HUES48 (cell line): ENCODE measurements around the gene BTBD16.

Experiments used
- H3K27ac ChIP-seq: one replicate; pipeline ENCODE4 v1.7.0; 2013; ENCODE audit warnings: low read depth, low read length, inconsistent platforms
- H3K27me3 ChIP-seq: 2 replicates; pipeline ENCODE4 v1.6.1; 2013; ENCODE audit warnings: mild to moderate bottlenecking, low read length; ENCODE audit not compliant: control insufficient read depth, insufficient read depth
- H3K36me3 ChIP-seq: 2 replicates; pipeline ENCODE4 v1.6.1; 2013; ENCODE audit warnings: low read length; ENCODE audit not compliant: control insufficient read depth, insufficient read depth
- H3K4me1 ChIP-seq: 2 replicates; pipeline ENCODE4 v1.6.1; 2013; ENCODE audit warnings: mild to moderate bottlenecking, low read length; ENCODE audit not compliant: control insufficient read depth, insufficient read depth
- H3K4me3 ChIP-seq: 2 replicates; pipeline ENCODE4 v1.5.1; 2013; ENCODE audit warnings: mild to moderate bottlenecking, low read depth, low read length
- H3K9ac ChIP-seq: 2 replicates; pipeline ENCODE4 v1.6.1; 2013; ENCODE audit warnings: mild to moderate bottlenecking, low read depth, low read length, moderate library complexity
- H3K9me3 ChIP-seq: 2 replicates; pipeline ENCODE4 v1.6.1; 2013; ENCODE audit warnings: low read length; ENCODE audit not compliant: control insufficient read depth, insufficient read depth

Gene BTBD16

DNA sequence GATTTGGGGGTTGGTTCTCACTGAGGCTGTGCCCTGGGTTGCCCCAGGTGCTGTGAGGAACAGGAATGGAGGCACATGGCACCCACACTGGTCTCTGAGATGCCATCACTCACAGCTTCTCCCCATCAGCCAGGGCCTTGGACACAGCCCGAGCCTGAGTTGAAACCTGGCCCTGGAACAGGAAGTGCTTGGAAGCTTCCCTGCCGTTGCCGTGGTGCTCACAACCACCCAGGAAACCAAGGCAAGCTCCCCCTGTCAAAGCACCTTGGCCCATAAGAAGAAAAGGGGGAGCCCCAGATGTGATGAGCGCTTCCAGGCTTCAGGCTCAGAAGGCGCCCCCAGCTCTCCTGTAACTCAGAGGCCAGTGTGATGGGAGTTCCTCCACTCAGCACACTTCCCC, at the start of gene BTBD16:
Gene BTBD16, plus strand, starts transcription at position 221 of the 400 bp plus-strand sequence. CDS start 3,786 bp downstream, outside the sequence.
- no peak within 1 kb of the TSS for H3K9ac ChIP-seq
- H3K27ac ChIP-seq: no peak within 1 kb of the TSS
- H3K4me3 ChIP-seq: no peak within 1 kb of the TSS
- peaks cover 11% of the 10 kb centered on the region; the same call in 1 of the 2 replicates for H3K36me3 ChIP-seq
- no peaks in the 10 kb centered on the region for H3K9me3 ChIP-seq
- H3K4me1 ChIP-seq: no peaks in the 10 kb centered on the region
- H3K27me3 ChIP-seq: no peaks in the 10 kb centered on the region

DNA sequence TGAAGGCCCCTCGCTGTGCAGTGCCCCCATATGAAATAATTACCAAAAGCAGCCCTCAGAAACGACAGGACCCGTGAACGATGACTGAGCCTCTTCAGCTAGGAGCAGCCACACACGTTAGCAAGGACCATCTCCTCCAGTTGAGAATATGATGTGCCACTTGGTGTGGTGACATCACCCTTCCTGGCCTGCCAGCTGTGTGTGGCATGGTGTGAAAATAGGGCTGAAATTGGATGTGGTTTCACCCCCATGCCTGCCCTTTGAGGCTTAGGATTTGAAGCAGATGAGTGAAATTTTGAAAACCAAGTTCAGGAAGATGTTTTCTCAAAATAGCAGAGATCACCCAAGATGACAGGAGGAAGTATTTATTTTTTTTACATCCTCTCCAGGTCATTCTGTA, 49.1 kb upstream of the BTBD16 start:
- H3K27ac ChIP-seq: no peak overlapping the region
- no peaks in the 10 kb centered on the region for H3K9me3 ChIP-seq
- H3K36me3 ChIP-seq: peaks cover 94% of the 10 kb centered on the region
- no peak overlapping the region for H3K9ac ChIP-seq
- no peaks in the 10 kb centered on the region for H3K4me1 ChIP-seq
- H3K4me3 ChIP-seq: no peak overlapping the region
- no peaks in the 10 kb centered on the region for H3K27me3 ChIP-seq

DNA sequence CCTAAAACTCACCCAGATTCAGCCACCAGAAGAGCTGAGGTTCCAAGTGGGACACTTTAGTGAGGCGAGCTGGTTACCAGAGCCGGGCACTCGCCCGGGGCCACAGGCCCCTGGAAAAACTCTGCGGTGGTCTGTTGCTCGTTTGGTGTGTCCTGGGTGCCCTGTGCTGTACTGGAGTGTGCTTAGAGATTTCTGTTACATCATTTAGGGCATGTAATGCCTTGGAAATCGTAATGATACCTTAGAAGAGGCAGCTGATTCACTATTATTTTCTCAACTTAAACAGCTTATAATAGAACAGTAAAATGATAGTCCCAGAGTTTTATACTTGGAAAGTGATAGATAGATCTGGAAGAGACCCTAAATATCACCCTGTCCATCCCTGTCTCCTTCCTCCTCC, 48.5 kb upstream of the BTBD16 start:
- H3K27ac ChIP-seq: no peak overlapping the region
- no peaks in the 10 kb centered on the region for H3K9me3 ChIP-seq
- no peak overlapping the region for H3K4me3 ChIP-seq
- H3K4me1 ChIP-seq: no peaks in the 10 kb centered on the region
- H3K9ac ChIP-seq: no peak overlapping the region
- H3K27me3 ChIP-seq: no peaks in the 10 kb centered on the region
- peaks cover 94% of the 10 kb centered on the region for H3K36me3 ChIP-seq

DNA sequence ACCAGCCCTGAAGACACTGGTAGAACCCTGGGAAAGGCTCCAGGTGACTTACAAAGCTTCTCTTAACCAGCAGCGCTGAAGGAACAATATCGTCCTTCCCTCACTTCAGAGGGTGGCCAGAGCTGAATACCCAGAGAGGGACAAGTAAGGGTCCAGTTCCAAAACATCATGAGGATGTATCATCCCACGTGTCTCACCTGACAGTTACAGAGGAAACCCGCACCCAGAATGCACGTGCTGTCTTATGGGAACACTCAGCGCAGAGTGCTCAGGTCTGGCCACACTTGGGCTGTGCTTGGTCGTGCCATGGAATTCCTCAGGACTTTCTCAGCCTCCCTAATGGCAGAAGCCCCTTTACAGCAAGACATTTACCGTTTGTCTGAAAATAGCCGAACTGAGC, 46.9 kb upstream of the BTBD16 start:
- Histone ChIP-seq H3K27ac (no peak overlapping the region), H3K9ac (no peak overlapping the region), H3K36me3 (peaks cover 96% of the 10 kb centered on the region), H3K4me1 (no peaks in the 10 kb centered on the region), H3K27me3 (no peaks in the 10 kb centered on the region), H3K9me3 (no peaks in the 10 kb centered on the region), H3K4me3 (no peak overlapping the region)

DNA sequence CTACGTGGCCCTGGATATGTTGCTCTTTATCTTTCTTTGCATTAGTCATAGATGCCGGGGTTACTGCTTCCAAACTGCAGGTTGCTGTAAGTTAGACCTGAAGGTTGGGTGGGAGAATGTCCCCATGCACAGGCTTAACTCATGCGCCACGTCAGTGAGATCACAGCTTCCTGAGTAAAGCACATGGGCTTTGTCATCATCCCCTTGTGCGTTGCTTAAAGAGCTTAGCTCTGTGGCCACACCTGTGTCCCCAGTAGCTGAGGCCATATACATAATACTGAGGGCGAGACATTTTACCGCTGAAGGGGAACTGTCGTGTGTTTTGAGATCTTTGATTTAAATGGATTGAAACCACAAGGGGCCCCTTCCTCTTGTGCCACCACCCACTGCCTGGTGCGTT, 45.8 kb upstream of the BTBD16 start:
- peaks cover 97% of the 10 kb centered on the region for H3K36me3 ChIP-seq
- H3K27me3 ChIP-seq: no peaks in the 10 kb centered on the region
- H3K4me1 ChIP-seq: no peaks in the 10 kb centered on the region
- H3K4me3 ChIP-seq: no peak overlapping the region
- H3K9me3 ChIP-seq: no peaks in the 10 kb centered on the region
- H3K27ac ChIP-seq: no peak overlapping the region
- H3K9ac ChIP-seq: no peak overlapping the region

DNA sequence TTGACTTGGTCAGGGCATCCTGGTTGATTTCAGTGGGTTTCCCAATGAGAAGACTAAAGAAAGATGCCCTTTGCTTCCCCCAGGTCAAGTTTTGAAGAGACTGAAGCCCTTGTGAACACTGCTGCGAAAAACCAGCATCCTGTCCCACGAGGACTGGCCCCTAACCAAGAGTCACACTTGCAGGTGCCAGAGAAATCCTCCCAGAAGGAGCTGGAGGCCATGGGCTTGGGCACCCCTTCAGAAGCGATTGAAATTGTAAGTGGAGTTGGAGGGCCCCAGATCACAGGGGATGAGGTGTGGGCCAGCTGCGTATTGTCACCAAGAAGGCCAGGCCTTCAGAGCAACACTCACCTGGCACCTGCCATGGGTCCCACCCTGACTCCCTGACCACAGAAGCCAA, 43.3 kb upstream of the BTBD16 start:
- Histone ChIP-seq H3K36me3 (peaks cover 91% of the 10 kb centered on the region), H3K27ac (no peak overlapping the region), H3K4me3 (no peak overlapping the region), H3K9me3 (no peaks in the 10 kb centered on the region), H3K4me1 (no peaks in the 10 kb centered on the region), H3K9ac (no peak overlapping the region), H3K27me3 (no peaks in the 10 kb centered on the region)

DNA sequence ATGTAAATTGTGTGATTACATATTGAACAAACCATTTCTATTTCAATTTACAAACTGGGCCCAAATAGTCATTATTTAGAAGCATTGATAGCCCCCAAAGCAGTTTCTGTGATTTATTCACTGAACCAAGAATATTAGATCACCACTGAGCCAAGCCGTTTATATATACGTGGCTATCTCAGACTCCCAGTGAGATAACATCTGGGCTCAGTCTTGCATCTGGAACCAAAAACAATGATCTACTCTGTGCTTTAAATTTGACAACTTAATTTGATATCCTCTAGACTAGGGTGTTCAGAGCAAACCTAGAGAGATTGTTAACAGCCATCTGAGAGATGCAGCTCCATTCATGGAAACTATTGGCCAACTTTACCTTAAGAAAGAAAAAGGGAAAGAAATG, 41.4 kb upstream of the BTBD16 start:
- H3K9ac ChIP-seq: no peak overlapping the region
- no peaks in the 10 kb centered on the region for H3K4me1 ChIP-seq
- H3K27ac ChIP-seq: no peak overlapping the region
- peaks cover 85% of the 10 kb centered on the region for H3K36me3 ChIP-seq
- no peak overlapping the region for H3K4me3 ChIP-seq
- H3K27me3 ChIP-seq: no peaks in the 10 kb centered on the region
- H3K9me3 ChIP-seq: no peaks in the 10 kb centered on the region

DNA sequence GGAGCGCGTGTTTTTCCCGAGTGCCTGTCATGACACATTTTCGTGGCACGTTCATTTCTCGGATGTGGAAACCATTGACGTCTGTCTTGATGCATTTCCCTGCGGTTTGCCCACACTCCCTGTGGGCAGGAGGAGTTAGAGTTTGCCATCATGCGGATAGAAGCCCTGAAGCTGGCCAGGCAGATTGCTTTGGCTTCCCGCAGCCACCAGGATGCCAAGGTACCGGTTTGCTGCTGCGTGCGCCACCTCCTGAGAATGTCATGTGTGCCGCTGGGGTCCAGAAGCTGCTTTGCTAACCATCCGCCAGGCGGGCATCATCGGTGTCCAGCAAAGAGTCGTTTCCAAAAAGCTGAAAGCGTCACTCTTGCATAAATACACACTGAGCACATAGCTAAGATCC, 40.9 kb upstream of the BTBD16 start:
- Histone ChIP-seq H3K9ac (no peak overlapping the region), H3K4me1 (no peaks in the 10 kb centered on the region), H3K36me3 (peaks cover 79% of the 10 kb centered on the region), H3K27ac (no peak overlapping the region), H3K9me3 (no peaks in the 10 kb centered on the region), H3K4me3 (no peak overlapping the region), H3K27me3 (no peaks in the 10 kb centered on the region)

DNA sequence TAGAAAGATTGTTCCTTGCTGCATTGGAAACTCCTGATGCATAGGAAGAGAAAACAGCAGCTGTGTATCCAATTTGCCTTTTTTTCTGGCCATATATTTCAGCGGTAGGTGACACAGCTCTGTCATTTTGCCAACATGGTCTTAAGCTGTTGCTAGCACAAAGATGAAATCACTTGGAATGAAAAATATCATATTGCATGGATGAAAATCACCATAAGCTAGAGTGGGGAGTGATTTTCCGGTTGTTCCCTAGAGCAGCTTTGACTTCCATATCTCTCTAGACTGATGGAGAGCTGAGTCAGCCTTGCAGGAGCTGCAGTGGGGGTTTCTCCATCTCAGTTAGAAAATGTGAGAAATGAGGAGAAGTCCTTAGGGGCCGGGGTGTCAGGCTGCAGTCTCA, 38.3 kb upstream of the BTBD16 start:
- peaks cover 77% of the 10 kb centered on the region for H3K36me3 ChIP-seq
- no peak overlapping the region for H3K4me3 ChIP-seq
- H3K9ac ChIP-seq: no peak overlapping the region
- H3K9me3 ChIP-seq: no peaks in the 10 kb centered on the region
- no peak overlapping the region for H3K27ac ChIP-seq
- H3K27me3 ChIP-seq: no peaks in the 10 kb centered on the region
- H3K4me1 ChIP-seq: no peaks in the 10 kb centered on the region

DNA sequence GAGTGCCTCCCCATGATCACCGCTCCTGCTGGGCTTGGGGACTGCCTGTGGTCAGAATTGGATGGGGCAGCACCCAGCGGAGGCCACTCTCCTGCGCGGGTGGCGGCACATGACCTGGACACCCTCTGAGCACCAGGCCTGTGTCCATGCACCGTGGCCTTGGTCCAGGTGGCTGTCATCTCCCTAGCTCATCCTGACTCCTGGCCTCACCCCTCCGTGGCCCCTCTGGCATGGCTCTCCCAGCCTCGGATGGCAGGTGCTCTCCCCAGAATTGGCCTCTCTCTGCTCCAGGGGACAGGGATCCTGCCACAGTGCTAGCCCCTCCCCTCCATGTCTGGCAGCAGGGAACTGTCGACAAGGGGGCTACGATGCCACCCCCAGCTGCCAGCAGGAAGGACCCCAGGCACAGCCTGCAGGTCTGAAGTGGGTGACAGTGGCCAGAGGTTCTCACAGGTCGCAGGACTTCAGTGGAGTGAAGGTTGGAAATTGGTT, 37.2 kb upstream of the BTBD16 start:
- Histone ChIP-seq H3K4me1 (no peaks in the 10 kb centered on the region), H3K4me3 (no peak overlapping the region), H3K9ac (no peak overlapping the region), H3K9me3 (no peaks in the 10 kb centered on the region), H3K27ac (no peak overlapping the region), H3K27me3 (no peaks in the 10 kb centered on the region), H3K36me3 (peaks cover 75% of the 10 kb centered on the region)

DNA sequence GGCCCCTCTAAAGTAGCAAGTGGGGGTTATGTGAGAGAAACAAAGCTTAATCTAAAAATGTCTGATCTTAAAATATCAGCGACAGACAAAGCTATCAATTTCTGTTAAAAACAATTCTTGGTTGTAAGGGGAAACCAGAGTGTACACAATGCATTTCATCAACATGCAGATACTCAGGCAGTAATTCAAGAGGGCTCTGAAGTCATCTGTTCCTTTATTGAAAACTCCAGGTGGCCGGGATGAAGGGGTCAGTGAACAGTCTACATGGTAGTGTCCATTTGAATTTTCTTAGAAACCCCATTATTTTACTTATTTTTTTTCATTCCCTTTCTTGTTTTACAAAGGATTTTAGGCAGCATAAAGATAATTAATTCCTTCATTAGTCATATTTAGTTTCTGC, 36.7 kb upstream of the BTBD16 start:
- no peak overlapping the region for H3K4me3 ChIP-seq
- H3K9ac ChIP-seq: no peak overlapping the region

More for the DNA sequence above, 36.7 kb upstream of the BTBD16 start:
- peaks cover 73% of the 10 kb centered on the region for H3K36me3 ChIP-seq
- H3K4me1 ChIP-seq: no peaks in the 10 kb centered on the region
- no peak overlapping the region for H3K27ac ChIP-seq
- H3K9me3 ChIP-seq: no peaks in the 10 kb centered on the region
- no peaks in the 10 kb centered on the region for H3K27me3 ChIP-seq
